BLaER1 treated with 17β-estradiol and CSF1 and Interleukin-3, amounts not matched to agents 10 nM and 100 nM (cell line): ENCODE data around the gene HK1.

Experiments used
- H3K27ac ChIP-seq, 11 experiments: shearing (Covaris generic); formaldehyde crosslinking; 2 replicates each; pipeline ENCODE4 v1.8.1; 2022
- H3K27me3 ChIP-seq, 11 experiments: shearing (Covaris generic); formaldehyde crosslinking; 2 replicates each; pipeline ENCODE4 v1.8.1; 2022
- H3K36me3 ChIP-seq, 11 experiments: shearing (Covaris generic); formaldehyde crosslinking; 2 replicates each; pipeline ENCODE4 v1.8.1; 2022
- H3K4me1 ChIP-seq, 10 experiments: shearing (Covaris generic); formaldehyde crosslinking; 2 replicates each; pipeline ENCODE4 v1.8.1; 2022
- H3K4me2 ChIP-seq, 11 experiments: shearing (Covaris generic); formaldehyde crosslinking; 2 replicates each; pipeline ENCODE4 v1.8.1; 2022
- H3K4me3 ChIP-seq, 10 experiments: shearing (Covaris generic); formaldehyde crosslinking; 2 replicates each; pipeline ENCODE4 v1.8.1; 2022
- H3K9ac ChIP-seq, 11 experiments: shearing (Covaris generic); formaldehyde crosslinking; 2 replicates each; pipeline ENCODE4 v1.8.1; 2022
- H3K9me3 ChIP-seq, 11 experiments: shearing (Covaris generic); formaldehyde crosslinking; replicated peaks in 1 of 11; 2 replicates each; pipeline ENCODE4 v1.8.1; 2022
- H4K20me1 ChIP-seq, 11 experiments: shearing (Covaris generic); formaldehyde crosslinking; 2 replicates each; pipeline ENCODE4 v1.8.1; 2022
- Cebpa-rat ChIP-seq, 11 experiments: shearing (Covaris generic); IDR thresholded peaks; 2 replicates each; pipeline ENCODE4 v1.8.1; 2022

The HK1 gene

GRCh38 chr10:69349542-69349888 lies 71.2 kb downstream of the HK1 start:
- Histone ChIP-seq H3K4me3 (no peak overlapping the region), H3K9ac (peak overlapping the region in 4 of 11 experiments; percentile 16 to 49 (median 38); a peak in 2 of 22 replicates), H3K4me1 (peaks cover 50 to 78% (median 58%) of the 10 kb centered on the region in 10 experiments), H3K36me3 (peaks cover 29 to 88% (median 61%) of the 10 kb centered on the region in 11 experiments), H3K27me3 (no peaks in the 10 kb centered on the region), H3K4me2 (peak overlapping the region; percentile 52 to 98 (median 70); a peak in 21 of 22 replicates), H4K20me1 (peaks cover 0 to 83% (median 7%) of the 10 kb centered on the region in 11 experiments; a peak in 9 of 22 replicates), H3K9me3 (peaks cover 0 to 17% (median 0%) of the 10 kb centered on the region in 11 experiments; a peak in 9 of 22 replicates), H3K27ac (peak overlapping the region; percentile 7 to 68 (median 47); a peak in 17 of 22 replicates)
- no peak for TF ChIP-seq Cebpa-rat (IDR thresholded peaks at IDR 0.05)

DNA sequence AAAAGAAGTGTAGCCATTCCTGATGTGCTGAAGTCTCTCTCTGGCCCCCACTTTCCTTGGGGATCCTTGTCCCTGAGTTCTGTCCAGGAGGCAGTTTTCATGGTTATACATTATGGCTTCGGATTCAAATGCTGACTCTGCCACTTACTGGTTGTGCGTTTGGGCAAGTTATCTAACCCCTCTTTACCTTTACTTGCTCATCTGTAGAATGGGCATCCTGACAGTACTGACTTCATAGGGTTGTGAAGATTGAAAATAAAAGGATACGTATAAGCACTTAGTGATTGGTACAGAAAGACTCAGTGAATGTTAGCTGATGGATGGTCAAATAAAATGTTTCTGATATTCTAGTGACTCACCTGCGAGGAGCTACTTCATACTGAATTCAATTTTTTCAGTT lies 73.3 kb downstream of the HK1 start:
- Histone ChIP-seq H3K9ac (no peak overlapping the region), H3K36me3 (peaks cover 32 to 89% (median 55%) of the 10 kb centered on the region in 11 experiments), H3K4me3 (no peak overlapping the region), H3K27ac (no peak overlapping the region), H3K27me3 (no peaks in the 10 kb centered on the region), H3K4me2 (no peak overlapping the region), H4K20me1 (peaks cover 0 to 86% (median 7%) of the 10 kb centered on the region in 11 experiments; a peak in 9 of 22 replicates), H3K9me3 (peaks cover 0 to 18% (median 0%) of the 10 kb centered on the region in 11 experiments; a peak in 9 of 22 replicates), H3K4me1 (peaks cover 29 to 63% (median 37%) of the 10 kb centered on the region in 10 experiments)
- TF ChIP-seq Cebpa-rat (IDR thresholded peaks at IDR 0.05), result no peak

- peaks cover 18 to 59% (median 26%) of the 10 kb centered on the region in 10 experiments for H3K4me1 ChIP-seq
- no peak overlapping the region for H3K27ac ChIP-seq
- no peak for TF ChIP-seq Cebpa-rat (IDR thresholded peaks at IDR 0.05)
- peaks cover 32 to 89% (median 50%) of the 10 kb centered on the region in 11 experiments for H3K36me3 ChIP-seq
- H3K27me3 ChIP-seq, result no peaks in the 10 kb centered on the region
- H3K4me3 ChIP-seq, result no peak overlapping the region
- H4K20me1 ChIP-seq, result peaks cover 0 to 90% (median 7%) of the 10 kb centered on the region in 11 experiments; a peak in 10 of 22 replicates
- H3K4me2 ChIP-seq, result peak overlapping the region in 2 of 11 experiments; percentile 5 to 17; a peak in 2 of 22 replicates
- H3K9ac ChIP-seq, result no peak overlapping the region
- peaks cover 0 to 18% (median 0%) of the 10 kb centered on the region in 11 experiments; a peak in 9 of 22 replicates for H3K9me3 ChIP-seq
These were observed 74.4 kb downstream of the HK1 start for GRCh38 chr10:69352569-69353264.

GRCh38 chr10:69353977-69354635 lies 75.8 kb downstream of the HK1 start:
- peaks cover 32 to 95% (median 49%) of the 10 kb centered on the region in 11 experiments for H3K36me3 ChIP-seq
- peaks cover 0 to 90% (median 20%) of the 10 kb centered on the region in 11 experiments; a peak in 13 of 22 replicates for H4K20me1 ChIP-seq
- no peak overlapping the region for H3K4me2 ChIP-seq
- H3K9ac ChIP-seq, result no peak overlapping the region
- no peak overlapping the region for H3K27ac ChIP-seq
- peaks cover 0 to 18% (median 0%) of the 10 kb centered on the region in 11 experiments; a peak in 9 of 22 replicates for H3K9me3 ChIP-seq
- no peak overlapping the region for H3K4me3 ChIP-seq
- TF ChIP-seq Cebpa-rat (IDR thresholded peaks at IDR 0.05), result no peak
- no peaks in the 10 kb centered on the region for H3K27me3 ChIP-seq
- H3K4me1 ChIP-seq, result peaks cover 4 to 59% (median 17%) of the 10 kb centered on the region in 10 experiments

- H4K20me1 ChIP-seq, result peaks cover 0 to 93% (median 41%) of the 10 kb centered on the region in 11 experiments; a peak in 16 of 22 replicates
- no peak overlapping the region for H3K27ac ChIP-seq
These were observed 77.9 kb downstream of the HK1 start for GRCh38 chr10:69356187-69356586.

DNA sequence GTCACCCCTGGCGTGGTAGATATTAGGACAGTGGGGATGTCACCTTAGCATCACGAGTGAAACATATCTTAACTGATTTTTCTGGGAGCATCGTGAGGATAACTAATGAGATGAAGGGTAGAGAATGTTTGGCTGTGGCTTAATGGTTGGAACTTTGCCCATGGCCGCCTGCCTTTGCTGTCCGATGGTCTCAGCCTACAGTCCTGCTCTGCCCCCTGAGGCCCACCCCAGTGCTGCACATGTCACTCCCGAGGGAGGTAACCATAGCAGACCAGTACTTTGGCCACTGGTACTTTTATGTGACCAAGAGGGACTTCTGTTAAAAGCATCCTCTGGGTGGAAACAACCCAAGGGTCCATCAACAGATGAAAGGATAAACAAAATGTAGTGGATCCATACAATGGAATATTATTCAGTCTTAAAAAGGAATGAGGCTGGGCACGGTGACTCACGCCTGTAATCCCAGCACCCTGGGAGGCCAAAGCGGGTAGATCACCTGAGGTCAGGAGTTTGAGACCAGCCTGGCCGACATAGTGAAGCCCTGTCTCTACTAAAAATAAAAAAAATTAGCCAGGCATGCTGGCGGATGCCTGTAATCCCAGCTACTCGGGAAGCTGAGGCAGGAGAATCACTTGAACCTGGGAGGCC lies 80.0 kb downstream of the HK1 start:
- H3K4me3 ChIP-seq, result no peak overlapping the region
- H3K4me1 ChIP-seq, result peaks cover 0 to 46% (median 11%) of the 10 kb centered on the region in 10 experiments; a peak in 10 of 20 replicates
- no peak overlapping the region for H3K9ac ChIP-seq
- peak overlapping the region in 1 of 11 experiments; percentile 17; a peak in 1 of 22 replicates for H3K27ac ChIP-seq
- H3K4me2 ChIP-seq, result peak overlapping the region in 2 of 11 experiments; percentile 8 to 22; a peak in 2 of 22 replicates
- peaks cover 0 to 96% (median 52%) of the 10 kb centered on the region in 11 experiments; a peak in 17 of 22 replicates for H4K20me1 ChIP-seq
- H3K9me3 ChIP-seq, result peaks cover 0 to 13% (median 0%) of the 10 kb centered on the region in 11 experiments; a peak in 9 of 22 replicates
- TF ChIP-seq Cebpa-rat (IDR thresholded peaks at IDR 0.05), result no peak
- no peaks in the 10 kb centered on the region for H3K27me3 ChIP-seq
- H3K36me3 ChIP-seq, result peaks cover 45 to 98% (median 60%) of the 10 kb centered on the region in 11 experiments

More at GRCh38 chr10:69356187-69356586, 77.9 kb downstream of the HK1 start:
- no peak overlapping the region; a peak in 1 of 22 replicates for H3K4me2 ChIP-seq
- peaks cover 0 to 18% (median 0%) of the 10 kb centered on the region in 11 experiments; a peak in 9 of 22 replicates for H3K9me3 ChIP-seq
- H3K4me3 ChIP-seq, result no peak overlapping the region
- H3K36me3 ChIP-seq, result peaks cover 35 to 98% (median 58%) of the 10 kb centered on the region in 11 experiments
- H3K9ac ChIP-seq, result no peak overlapping the region
- H3K27me3 ChIP-seq, result no peaks in the 10 kb centered on the region
- TF ChIP-seq Cebpa-rat (IDR thresholded peaks at IDR 0.05), result no peak
- H3K4me1 ChIP-seq, result peaks cover 0 to 60% (median 12%) of the 10 kb centered on the region in 10 experiments; a peak in 11 of 20 replicates

DNA sequence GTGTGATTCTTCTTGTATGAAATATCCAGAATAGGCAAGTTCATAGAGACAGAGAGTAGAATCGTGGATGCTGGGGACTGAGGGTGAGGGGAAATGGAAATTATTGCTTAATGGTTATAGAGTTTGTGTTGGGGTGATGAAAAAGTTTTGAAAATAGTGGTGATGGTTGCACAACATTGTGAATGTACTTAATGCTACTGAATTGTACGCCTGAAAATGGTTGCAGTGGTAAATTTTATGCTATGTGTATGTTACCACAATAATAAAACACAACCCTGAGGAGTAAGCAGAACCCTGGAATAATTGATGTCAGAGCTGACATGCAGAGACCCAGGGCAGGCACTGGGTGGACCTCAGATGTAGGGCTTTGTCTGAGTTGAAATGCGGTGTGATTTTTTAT lies 80.9 kb downstream of the HK1 start:
- peaks cover 40 to 98% (median 59%) of the 10 kb centered on the region in 11 experiments for H3K36me3 ChIP-seq
- H3K9ac ChIP-seq, result no peak overlapping the region; a peak in 1 of 22 replicates
- TF ChIP-seq Cebpa-rat (IDR thresholded peaks at IDR 0.05), result 0 out of 22 replicates have a peak, but pooled peaks of 1 of the 11 experiments have one; percentile 32
- peaks cover 0 to 5% (median 0%) of the 10 kb centered on the region in 11 experiments; a peak in 7 of 22 replicates for H3K9me3 ChIP-seq
- H3K4me1 ChIP-seq, result peaks cover 0 to 40% (median 8%) of the 10 kb centered on the region in 10 experiments; a peak in 10 of 20 replicates
- no peak overlapping the region for H3K4me3 ChIP-seq
- H4K20me1 ChIP-seq, result peaks cover 4 to 96% (median 50%) of the 10 kb centered on the region in 11 experiments; a peak in 18 of 22 replicates
- H3K4me2 ChIP-seq, result no peak overlapping the region
- peak overlapping the region in 1 of 11 experiments; percentile 40; a peak in 1 of 22 replicates for H3K27ac ChIP-seq
- no peaks in the 10 kb centered on the region for H3K27me3 ChIP-seq

- TF ChIP-seq Cebpa-rat (IDR thresholded peaks at IDR 0.05), result no peak
- Histone ChIP-seq H3K36me3 (peaks cover 43 to 98% (median 59%) of the 10 kb centered on the region in 11 experiments), H4K20me1 (peaks cover 5 to 96% (median 55%) of the 10 kb centered on the region in 11 experiments; a peak in 18 of 22 replicates), H3K4me3 (no peak overlapping the region), H3K27ac (peak overlapping the region in 1 of 11 experiments; percentile 40; a peak in 1 of 22 replicates), H3K4me2 (no peak overlapping the region), H3K4me1 (peaks cover 0 to 40% (median 9%) of the 10 kb centered on the region in 10 experiments; a peak in 12 of 20 replicates), H3K9ac (no peak overlapping the region), H3K27me3 (no peaks in the 10 kb centered on the region), H3K9me3 (0 out of 22 replicates have a peak, but pooled peaks cover 0 to under 1% (median 0%) of the 10 kb centered on the region in 11 experiments)
These were observed 81.3 kb downstream of the HK1 start for GRCh38 chr10:69359594-69359993.
